NCI-H748 (cell line): Measurements from ENCODE around the gene FLVCR1.
"Not testable (repeated sequence)": the region's sequence is repeated elsewhere in the genome, so short reads cannot be mapped to it uniquely, and the experiment has no call there.

Source experiments
- DNase-seq: peaks from one replicate; lab custom pipeline; 2025; ENCODE audit not compliant: unreplicated experiment; lab: John Stamatoyannopoulos, UW

FLVCR1 gene

GRCh38 chr1:212857992-212858460, at the start of gene FLVCR1:
TSS of gene FLVCR1 (plus strand) at chr1:212858275. CDS start at chr1:212858453, 178 bp downstream.
- peak; percentile 96 for DNase-seq

GRCh38 chr1:212814537-212815334, 43.3 kb upstream of the FLVCR1 start:
- DNase-seq, result peak; percentile 92

GRCh38 chr1:212816567-212817278, 41.4 kb upstream of the FLVCR1 start:
- peak; percentile 45 for DNase-seq

GRCh38 chr1:212819726-212820125, 38.3 kb upstream of the FLVCR1 start:
- DNase-seq, result no peak

GRCh38 chr1:212820969-212821368, 37.1 kb upstream of the FLVCR1 start:
- no peak for DNase-seq

GRCh38 chr1:212822956-212823355, 35.1 kb upstream of the FLVCR1 start:
- DNase-seq, result no peak

GRCh38 chr1:212824201-212824600, 33.9 kb upstream of the FLVCR1 start:
- no peak for DNase-seq

GRCh38 chr1:212825798-212826452, 32.1 kb upstream of the FLVCR1 start:
- DNase-seq, result no peak

DNA sequence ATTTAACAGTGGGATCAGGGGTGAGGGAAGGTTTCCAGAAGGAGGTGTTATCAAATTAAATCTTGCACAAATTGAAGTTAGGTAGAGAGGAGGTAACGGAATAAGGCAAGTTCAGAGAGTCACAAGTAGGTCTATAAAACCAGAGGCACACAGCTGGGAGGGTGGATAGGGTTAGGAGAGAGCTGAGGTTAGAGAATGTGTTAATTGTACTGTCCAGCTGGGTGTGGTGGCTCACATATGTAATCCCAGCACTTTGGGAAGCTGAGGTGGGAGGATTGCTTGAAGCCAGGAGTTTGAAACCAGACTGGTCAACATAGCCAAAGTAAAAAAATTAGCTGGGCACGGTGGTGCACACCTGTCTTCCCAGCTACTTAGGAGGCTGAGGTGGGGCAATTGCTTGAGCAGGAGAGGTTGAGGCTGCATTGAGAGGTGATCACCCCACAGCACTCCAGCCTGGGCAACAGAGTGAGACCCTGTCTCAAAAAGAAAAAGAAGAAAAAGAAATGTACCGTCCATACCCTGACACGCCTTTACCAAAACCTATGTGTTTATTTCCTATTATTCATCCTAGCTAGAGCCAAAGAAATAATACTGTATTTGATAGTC, 30.8 kb upstream of the FLVCR1 start:
- no peak for DNase-seq

DNA sequence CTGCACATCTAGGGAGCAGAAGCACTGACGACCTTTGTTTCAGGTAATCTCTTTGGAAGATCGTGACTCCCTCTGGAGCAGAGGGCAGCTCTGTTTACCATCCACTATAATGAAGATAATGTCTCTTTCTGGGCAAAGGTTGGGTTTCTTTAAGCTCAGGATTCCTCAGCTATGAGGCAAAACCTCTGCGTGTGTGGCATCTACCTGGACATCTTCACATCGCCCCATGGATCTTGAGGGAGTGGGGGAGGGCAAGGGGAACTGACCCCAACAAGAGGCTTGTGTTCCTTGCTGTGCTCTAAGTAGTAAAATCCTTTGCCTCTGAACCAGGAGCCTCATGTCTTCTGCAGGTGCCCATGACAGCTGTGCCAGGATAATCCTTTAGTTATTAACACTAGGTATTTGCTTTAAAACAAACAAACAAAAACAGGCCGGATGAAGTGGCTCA, 30.2 kb upstream of the FLVCR1 start:
- DNase-seq, result no peak

DNA sequence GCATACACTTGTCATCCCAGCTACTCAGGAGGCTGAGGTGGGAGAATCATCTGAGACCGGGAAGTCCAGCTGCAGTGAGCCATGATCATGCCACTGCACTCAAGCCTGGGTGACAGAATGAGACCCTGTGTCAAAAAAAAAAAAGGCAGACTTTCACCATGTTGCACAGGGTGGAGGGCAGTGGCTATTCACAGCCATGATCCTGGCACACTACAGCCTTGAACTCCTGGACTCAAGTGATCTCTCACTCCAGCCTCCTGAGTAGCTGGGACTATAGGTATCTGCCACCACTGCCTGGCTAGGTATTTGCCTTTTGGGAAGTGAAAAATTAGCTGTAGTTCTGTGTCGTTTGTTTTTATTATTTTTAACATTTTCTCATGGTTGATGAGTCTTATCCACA, 29.7 kb upstream of the FLVCR1 start:
- no peak for DNase-seq

GRCh38 chr1:212833211-212834207, 24.6 kb upstream of the FLVCR1 start:
- DNase-seq, result not testable (repeated sequence)

- no peak for DNase-seq
Observed at GRCh38 chr1:212838145-212838544, 19.9 kb upstream of the FLVCR1 start.

DNA sequence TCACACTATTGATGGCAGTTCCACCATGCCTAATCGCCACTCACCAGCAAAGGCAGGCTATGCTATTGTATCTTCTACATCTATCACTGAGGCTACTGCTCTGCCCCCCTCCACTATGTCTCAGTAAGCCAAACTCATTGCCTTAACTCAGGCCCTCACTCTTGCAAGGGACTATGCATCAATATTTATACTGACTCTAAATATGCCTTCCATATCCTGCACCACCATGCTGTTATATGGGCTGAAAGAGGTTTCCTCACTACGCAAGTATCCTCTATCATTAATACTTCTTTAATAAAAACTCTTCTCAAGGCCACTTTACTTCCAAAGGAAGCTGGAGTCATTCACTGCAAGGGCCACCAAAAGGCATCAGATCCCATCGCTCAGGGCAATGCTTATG, 13.6 kb upstream of the FLVCR1 start:
- not testable (repeated sequence) for DNase-seq

GRCh38 chr1:212847549-212847948, 10.5 kb upstream of the FLVCR1 start, which contains the start of gene SPATA45:
TSS of gene SPATA45 (minus strand) at chr1:212847649. CDS start at chr1:212836149, 11,500 bp downstream.
- no peak for DNase-seq

GRCh38 chr1:212852105-212852688, 5.9 kb upstream of the FLVCR1 start:
- no peak for DNase-seq

- DNase-seq, result no peak
Observed at GRCh38 chr1:212853658-212854057, 4.4 kb upstream of the FLVCR1 start.

DNA sequence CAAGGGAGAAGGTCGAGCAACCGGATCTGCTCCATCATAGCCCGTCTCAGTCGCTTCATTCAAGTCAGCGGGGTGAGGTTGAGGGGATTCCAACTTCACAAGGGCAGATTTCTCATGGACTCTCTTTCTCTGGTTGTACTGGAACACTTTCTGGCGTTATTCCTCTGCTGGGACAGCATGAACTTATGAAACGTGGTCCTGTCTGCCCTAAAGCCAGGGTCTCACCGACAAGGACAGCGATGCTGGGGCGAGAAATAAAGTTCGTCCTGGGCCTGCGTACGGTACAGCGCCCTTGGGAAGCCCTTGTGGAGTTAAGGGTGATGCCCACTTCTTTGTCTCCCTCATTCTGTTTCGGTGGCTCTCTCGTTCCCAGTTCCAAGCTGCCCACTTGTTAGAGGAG, 1.3 kb upstream of the FLVCR1 start:
- DNase-seq, result no peak

- DNase-seq, result peak; percentile 54
Observed at GRCh38 chr1:212858461-212859265, 588 bp downstream of the FLVCR1 start.
